Pancreas (tissue), 10 donors: Measurements from ENCODE around the gene RHOBTB3. TPM values are rescaled to one million over a fixed set of nuclear protein-coding genes. Genes with fewer than 3 reads are reported as not detected.

Experiments used
- ATAC-seq, 4 donors: fragments of 200-7000 bp; cut with Tn5 transposase; one replicate each; pipeline versions ENCODE4 v1.8.0 to v1.9.1; 2020; ENCODE audit warnings: mild to moderate bottlenecking in 4 of 4, moderate library complexity in 4 of 4
- DNase-seq, 6 donors: peaks; one replicate each; pipeline ENCODE4 v3.0.0-alpha.2; 2020
- FAIRE-seq: peaks from 2 replicates; lab custom pipeline; 2012; peaks lifted over from hg19 to GRCh38; lab: Jason Lieb, UNC
- H3K27ac ChIP-seq, 4 donors: fragments of 200-600 bp; sonication (generic); 1 replicate in 3 of 4; 2 replicates in 1 of 4; pipeline versions ENCODE4 v1.5.0 to v1.8.0; 2020
- H3K27me3 ChIP-seq, 4 donors: fragments of 200-600 bp; one replicate each; pipeline ENCODE4 v1.8.0; 2021
- H3K36me3 ChIP-seq, 3 donors: fragments of 200-600 bp; sonication (generic) in 1 of 3; one replicate each; pipeline versions ENCODE4 v1.5.0 to v1.8.0; 2020 to 2021
- H3K4me1 ChIP-seq, 3 donors: fragments of 200-600 bp; one replicate each; pipeline ENCODE4 v1.8.0; 2021
- H3K4me3 ChIP-seq, 4 donors: fragments of 200-600 bp; sonication (generic) in 2 of 4; one replicate each; pipeline versions ENCODE4 v1.5.0 to v1.8.0; 2020 to 2021
- H3K9me3 ChIP-seq, 4 donors: fragments of 200-600 bp; one replicate each; pipeline ENCODE4 v1.8.0; 2021
- WGBS, 2 donors: extraction: QIAGEN DNeasy Blood & Tissue Kit; methylation state at CpG; one replicate each; pipeline ENCODE4 v1.1.7; 2013; 5-methylcytosine and 5-hydroxymethylcytosine counted together
- intact Hi-C, 3 donors: fragments of 100-400 bp; cut with DNase I; formaldehyde crosslinking; loops; one replicate each; pipeline versions ENCODE4 v1.11.1 to v1.14.2; 2022
- polyA plus RNA-seq, 2 donors: library from polyadenylated mRNA; stranded (reverse); fragments of 200-250 nt; gene quantifications; one replicate each; pipeline ENCODE4 v1.2.3, GENCODE V29; 2013
- total RNA-seq, 6 donors: library from RNA; stranded (reverse); fragmentation: NEBNext Ultra II Directional in 4 of 6; extraction: Animal tissue kit (Norgen Biotek cat#: 25700) in 4 of 6; gene quantifications; one replicate each; pipeline versions ENCODE4 v1.2.1 to v1.2.4, GENCODE V29; 2021 to 2023
- TF ChIP-seq, protein P1 (sequence below), 4 donors: fragments of 200-600 bp; sonication (generic) in 3 of 4; IDR thresholded peaks; one replicate each; pipeline versions ENCODE4 v1.5.0 to v1.8.0; 2021; ENCODE audit warnings: antibody characterized with exemption in 4 of 4
- donor health status: healthy with polysubstance abuse.
- donor health status: DM: no; HTN: no; CAD: no; lungs with moderate emphysema.
- donor health status: DM: no; HTN: no; CAD: no.
- donor health status: control.
- donor health status: control.
- donor health status: Bipolar disorder and iron deficiency.
- donor health status: DM: yes; HTN: yes; CAD: no.
- donor health status: DM: no; HTN: no; CAD: no.
- donor health status: DM: no; HTN: no; CAD: no.
- donor health status: DM: yes; HTN: yes; CAD: no.

The RHOBTB3 gene
- total and polyA plus RNA-seq, 8 donors, result 32.5 to 190 (median 77.3) TPM

- Histone ChIP-seq H3K36me3 (peaks cover 0 to 18% (median 7%) of the 10 kb centered on the region in 3 donors), H3K27me3 (no peaks in the 10 kb centered on the region), H3K9me3 (no peaks in the 10 kb centered on the region), H3K4me3 (no peak overlapping the region), H3K27ac (no peak overlapping the region), H3K4me1 (peaks cover 4 to 9% (median 5%) of the 10 kb centered on the region in 3 donors)
- 93 to 97% methylated on average over 2 of the region's 2 CpGs for WGBS, 2 donors
- TF ChIP-seq, protein P1, sequence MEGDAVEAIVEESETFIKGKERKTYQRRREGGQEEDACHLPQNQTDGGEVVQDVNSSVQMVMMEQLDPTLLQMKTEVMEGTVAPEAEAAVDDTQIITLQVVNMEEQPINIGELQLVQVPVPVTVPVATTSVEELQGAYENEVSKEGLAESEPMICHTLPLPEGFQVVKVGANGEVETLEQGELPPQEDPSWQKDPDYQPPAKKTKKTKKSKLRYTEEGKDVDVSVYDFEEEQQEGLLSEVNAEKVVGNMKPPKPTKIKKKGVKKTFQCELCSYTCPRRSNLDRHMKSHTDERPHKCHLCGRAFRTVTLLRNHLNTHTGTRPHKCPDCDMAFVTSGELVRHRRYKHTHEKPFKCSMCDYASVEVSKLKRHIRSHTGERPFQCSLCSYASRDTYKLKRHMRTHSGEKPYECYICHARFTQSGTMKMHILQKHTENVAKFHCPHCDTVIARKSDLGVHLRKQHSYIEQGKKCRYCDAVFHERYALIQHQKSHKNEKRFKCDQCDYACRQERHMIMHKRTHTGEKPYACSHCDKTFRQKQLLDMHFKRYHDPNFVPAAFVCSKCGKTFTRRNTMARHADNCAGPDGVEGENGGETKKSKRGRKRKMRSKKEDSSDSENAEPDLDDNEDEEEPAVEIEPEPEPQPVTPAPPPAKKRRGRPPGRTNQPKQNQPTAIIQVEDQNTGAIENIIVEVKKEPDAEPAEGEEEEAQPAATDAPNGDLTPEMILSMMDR (IDR thresholded peaks at IDR 0.05), result no peak
- ATAC-seq (no peak), FAIRE-seq (no peak), DNase-seq (no peak)
- intact Hi-C loops, result no loop called here
Measured at GRCh38 chr5:95798048-95798447, 66.9 kb downstream of the RHOBTB3 start.

- Histone ChIP-seq H3K36me3 (peaks cover 0 to 17% (median 6%) of the 10 kb centered on the region in 3 donors), H3K4me3 (no peak overlapping the region), H3K27ac (no peak overlapping the region), H3K4me1 (peaks cover 8 to 13% (median 10%) of the 10 kb centered on the region in 3 donors), H3K9me3 (no peaks in the 10 kb centered on the region), H3K27me3 (no peaks in the 10 kb centered on the region)
- DNase-seq (no peak), FAIRE-seq (no peak), ATAC-seq (no peak)
- TF ChIP-seq, protein P1 (IDR thresholded peaks at IDR 0.05), result no peak
- intact Hi-C loops, result no loop called here
Measured at GRCh38 chr5:95798545-95798944, 67.4 kb downstream of the RHOBTB3 start.

- no peak overlapping the region for H3K27ac ChIP-seq
- no peaks in the 10 kb centered on the region for H3K27me3 ChIP-seq
- DNase-seq (no peak), ATAC-seq (no peak), FAIRE-seq (no peak)
- no peak overlapping the region for H3K4me3 ChIP-seq
- H3K9me3 ChIP-seq, result no peaks in the 10 kb centered on the region
- intact Hi-C loops, result no loop called here
- peaks cover 0 to 10% (median 0%) of the 10 kb centered on the region in 3 donors for H3K36me3 ChIP-seq
- peaks cover 10 to 20% (median 18%) of the 10 kb centered on the region in 3 donors for H3K4me1 ChIP-seq
- 94 to 97% methylated on average over 4 of the region's 4 CpGs for WGBS, 2 donors
- TF ChIP-seq, protein P1 (IDR thresholded peaks at IDR 0.05), result no peak
Measured at GRCh38 chr5:95799191-95799835, 68.2 kb downstream of the RHOBTB3 start.

DNA sequence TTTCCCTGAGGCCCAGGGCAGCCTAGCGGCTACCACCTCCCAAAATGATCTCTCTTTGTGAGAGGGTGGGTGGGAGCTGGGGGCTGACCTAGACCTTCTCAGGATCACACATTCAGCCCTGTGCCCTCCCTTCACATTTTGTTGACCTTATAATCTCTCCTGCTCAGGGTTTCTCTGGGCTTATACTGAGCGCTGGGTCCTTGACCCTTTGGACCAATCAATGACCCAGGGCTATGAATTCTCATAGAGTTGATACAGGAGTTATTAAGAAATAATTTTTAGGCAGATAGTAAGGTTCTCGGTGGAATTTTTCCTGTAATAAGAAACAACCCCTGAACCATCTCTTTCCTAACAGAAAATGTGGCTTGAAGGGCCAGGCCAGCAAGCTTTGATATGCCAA, 69.4 kb downstream of the RHOBTB3 start:
- FAIRE-seq, result no peak
- no peak for ATAC-seq
- intact Hi-C loops, result no loop called here
- H3K27me3 ChIP-seq, result no peaks in the 10 kb centered on the region
- H3K9me3 ChIP-seq, result no peaks in the 10 kb centered on the region
- WGBS, 2 donors, result 86 to 88% methylated on average over 3 of the region's 3 CpGs
- no peak overlapping the region for H3K4me3 ChIP-seq
- peaks cover 10 to 22% (median 19%) of the 10 kb centered on the region in 3 donors for H3K4me1 ChIP-seq
- H3K36me3 ChIP-seq, result no peaks in the 10 kb centered on the region
- TF ChIP-seq, protein P1 (IDR thresholded peaks at IDR 0.05), result no peak
- H3K27ac ChIP-seq, result no peak overlapping the region
- no peak for DNase-seq

DNA sequence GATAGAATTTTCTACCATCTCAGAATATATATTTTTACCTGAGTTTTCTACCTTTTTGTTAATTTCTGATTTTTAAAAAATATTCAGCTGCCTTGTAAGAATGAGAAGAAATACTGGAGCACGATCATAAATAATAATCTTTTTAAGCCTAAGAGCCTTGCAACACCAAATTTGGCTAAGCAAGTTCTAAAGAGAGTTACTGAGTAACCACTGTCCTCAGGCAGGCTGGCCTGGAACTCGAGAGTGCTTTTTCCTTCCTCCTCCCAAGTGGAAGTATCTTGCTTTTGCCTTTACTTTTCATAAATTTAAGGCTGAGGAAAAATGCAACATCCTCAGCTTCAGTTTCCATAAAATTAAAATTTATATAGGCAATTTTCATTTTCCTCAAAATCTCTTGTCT, 70.4 kb downstream of the RHOBTB3 start:
- WGBS, 2 donors, result 5 to 11% methylated on average over 2 of the region's 2 CpGs
- Histone ChIP-seq H3K9me3 (no peaks in the 10 kb centered on the region), H3K4me1 (peaks cover 10 to 22% (median 19%) of the 10 kb centered on the region in 3 donors), H3K4me3 (no peak overlapping the region), H3K27me3 (no peaks in the 10 kb centered on the region), H3K36me3 (no peaks in the 10 kb centered on the region), H3K27ac (no peak overlapping the region)
- TF ChIP-seq, protein P1 (IDR thresholded peaks at IDR 0.05), result no peak
- ATAC-seq, result peak in 3 of 4 donors; percentile 47 to 50 (median 49)
- FAIRE-seq, result no peak
- no peak for DNase-seq
- intact Hi-C loops, result no loop called here
